GM12878 (cell line): ENCODE results near the gene TMBIM6.

Experiments
- CBFB ChIP-seq: IDR thresholded peaks from 2 replicates; pipeline ENCODE4 v1.6.1; 2016; ENCODE audit warnings: antibody characterized with exemption, low read depth
- CBX5 ChIP-seq: sonication (generic); IDR thresholded peaks from 2 replicates; pipeline ENCODE4 v1.6.1; 2016; ENCODE audit warnings: low read depth, moderate library complexity, mild to moderate bottlenecking, inconsistent platforms
- CTCF ChIP-seq, 3 experiments: IDR thresholded peaks in 2 of 3; conservative IDR thresholded peaks in 1 of 3; 2 replicates each; pipeline ENCODE4 v1.5.1; 2011; ENCODE audit warnings: low read depth in 3 of 3, low read length in 3 of 3, mild to moderate bottlenecking in 3 of 3, control low read depth in 2 of 3, moderate library complexity in 2 of 3, inconsistent platforms in 1 of 3, mixed read lengths in 1 of 3; ENCODE audit not compliant: control insufficient read depth in 2 of 3, insufficient read depth in 1 of 3; ENCODE audit errors: extremely low read depth in 1 of 3
- EZH2 ChIP-seq: IDR thresholded peaks from 2 replicates; pipeline ENCODE4 v1.6.1; 2012; ENCODE audit warnings: low read depth, mild to moderate bottlenecking, control low read depth, inconsistent platforms, low read length, borderline replicate concordance; ENCODE audit not compliant: control insufficient read depth
- NFIC ChIP-seq: IDR thresholded peaks from 2 replicates; pipeline ENCODE4 v1.6.1; 2012; ENCODE audit warnings: low read depth, mild to moderate bottlenecking, inconsistent platforms, low read length, moderate library complexity
- POLR2A ChIP-seq: IDR thresholded peaks from 2 replicates; pipeline ENCODE4 v1.6.1; 2011; ENCODE audit warnings: low read depth, mild to moderate bottlenecking, low read length
- POLR2AphosphoS5 ChIP-seq: IDR thresholded peaks from 2 replicates; pipeline ENCODE4 v1.6.1; 2011; ENCODE audit warnings: mild to moderate bottlenecking, low read length, inconsistent platforms
- RAD21 ChIP-seq: IDR thresholded peaks from 2 replicates; pipeline ENCODE4 v1.6.1; 2011; ENCODE audit warnings: mild to moderate bottlenecking, low read depth, low read length, moderate library complexity; ENCODE audit not compliant: insufficient read depth
- TAF1 ChIP-seq: IDR thresholded peaks from 2 replicates; pipeline ENCODE4 v1.6.1; 2011; ENCODE audit warnings: mild to moderate bottlenecking, low read depth, low read length, borderline replicate concordance

- TF ChIP-seq POLR2A (peak; percentile 7; the same call in 1 of the 2 replicates), CBX5 (no peak), NFIC (no peak), CTCF (IDR thresholded peaks at IDR 0.05 in 2 of 3, conservative IDR thresholded peaks at IDR 0.05 in 1 of 3; ENCODE audit: control insufficient read depth in 2 of 3, extremely low read depth in 1 of 3, insufficient read depth in 1 of 3, low read depth in 3 of 3, low read length in 3 of 3) (no peak), CBFB (no peak), TAF1 (no peak), RAD21 (no peak), EZH2 (no peak), POLR2AphosphoS5 (peak; percentile 80; the same call in 1 of the 2 replicates)
These were observed 694 bp downstream of the TMBIM6 start for GRCh38 chr12:49741882-49742620.
